Measurements from ENCODE around the gene MYL7. TPM values are rescaled to one million over a fixed set of nuclear protein-coding genes. Genes with fewer than 3 reads are reported as not detected.

The MYL7 gene
- total RNA-seq, 1 experiment from 2014 or later = not detected

GRCh38 chr7:44149571-44150465 lies 8.7 kb upstream of the MYL7 start:
- no peaks in the 10 kb centered on the region for H3K4me1 Mint-ChIP-seq (ENCODE audit: insufficient read depth, unreplicated experiment)
- no peaks in the 10 kb centered on the region for H3K36me3 Mint-ChIP-seq (ENCODE audit: insufficient read depth, unreplicated experiment)
- CTCF ChIA-PET = interaction anchor here (0.5 kb wide), 1 partner anchor 68 kb away, joined by 3 read pairs; no protein-coding TSS in a partner anchor
- no peak for DNase-seq (ENCODE audit: unreplicated experiment)
- H3K27ac Mint-ChIP-seq (ENCODE audit: low read depth, unreplicated experiment) = no peak overlapping the region
- POLR2A ChIA-PET = no interaction called here
- BruUV-seq (replicated peaks) = no TSS peak
- TF ChIP-seq CTCF (IDR thresholded peaks at IDR 0.05; ENCODE audit: unreplicated experiment) = no peak
- intact Hi-C loops (cut with micrococcal nuclease) = no loop called here
- no peaks in the 10 kb centered on the region for H3K9me3 Mint-ChIP-seq (ENCODE audit: unreplicated experiment)
- H3K4me3 Mint-ChIP-seq (ENCODE audit: unreplicated experiment) = no peak overlapping the region
- no peaks in the 10 kb centered on the region for H3K27me3 Mint-ChIP-seq (ENCODE audit: insufficient read depth, unreplicated experiment)

- Mint-ChIP-seq H3K27ac (ENCODE audit: low read depth, unreplicated experiment) (no peak overlapping the region), H3K4me1 (ENCODE audit: insufficient read depth, unreplicated experiment) (no peaks in the 10 kb centered on the region), H3K4me3 (ENCODE audit: unreplicated experiment) (no peak overlapping the region), H3K27me3 (ENCODE audit: insufficient read depth, unreplicated experiment) (no peaks in the 10 kb centered on the region), H3K9me3 (ENCODE audit: unreplicated experiment) (no peaks in the 10 kb centered on the region), H3K36me3 (ENCODE audit: insufficient read depth, unreplicated experiment) (no peaks in the 10 kb centered on the region)
- POLR2A ChIA-PET = no interaction called here
- CTCF ChIA-PET = no interaction called here
- intact Hi-C loops (cut with micrococcal nuclease) = no loop called here
- BruUV-seq (replicated peaks) = no TSS peak
- no peak for TF ChIP-seq CTCF (IDR thresholded peaks at IDR 0.05; ENCODE audit: unreplicated experiment)
- DNase-seq (ENCODE audit: unreplicated experiment) = no peak
Measured at GRCh38 chr7:44148961-44149536, 7.9 kb upstream of the MYL7 start.

- BruUV-seq (replicated peaks) = no TSS peak
- no peak for TF ChIP-seq CTCF (IDR thresholded peaks at IDR 0.05; ENCODE audit: unreplicated experiment)
- ChIA-PET CTCF (no interaction called here), POLR2A (no interaction called here)
- Mint-ChIP-seq H3K27ac (ENCODE audit: low read depth, unreplicated experiment) (no peak overlapping the region), H3K36me3 (ENCODE audit: insufficient read depth, unreplicated experiment) (no peaks in the 10 kb centered on the region), H3K4me1 (ENCODE audit: insufficient read depth, unreplicated experiment) (no peaks in the 10 kb centered on the region), H3K27me3 (ENCODE audit: insufficient read depth, unreplicated experiment) (no peaks in the 10 kb centered on the region), H3K4me3 (ENCODE audit: unreplicated experiment) (no peak overlapping the region), H3K9me3 (ENCODE audit: unreplicated experiment) (no peaks in the 10 kb centered on the region)
- DNase-seq (ENCODE audit: unreplicated experiment) = no peak
- intact Hi-C loops (cut with micrococcal nuclease) = no loop called here
Measured at GRCh38 chr7:44148166-44148565, 7.0 kb upstream of the MYL7 start.

GRCh38 chr7:44147026-44147991 lies 6.2 kb upstream of the MYL7 start:
- ChIA-PET POLR2A (interaction anchor here (0.7 to 1.0 kb wide), 3 partner anchors 25 to 415 kb away, joined by 3 to 4 read pairs (median 4); partner anchors contain the start of gene POLD2), CTCF (no interaction called here)
- no peak overlapping the region for H3K4me3 Mint-ChIP-seq (ENCODE audit: unreplicated experiment)
- TF ChIP-seq CTCF (IDR thresholded peaks at IDR 0.05; ENCODE audit: unreplicated experiment) = no peak
- intact Hi-C loops (cut with micrococcal nuclease) = no loop called here
- H3K27ac Mint-ChIP-seq (ENCODE audit: low read depth, unreplicated experiment) = no peak overlapping the region
- BruUV-seq (replicated peaks) = no TSS peak
- DNase-seq (ENCODE audit: unreplicated experiment) = no peak
- no peaks in the 10 kb centered on the region for H3K27me3 Mint-ChIP-seq (ENCODE audit: insufficient read depth, unreplicated experiment)
- H3K36me3 Mint-ChIP-seq (ENCODE audit: insufficient read depth, unreplicated experiment) = no peaks in the 10 kb centered on the region
- H3K4me1 Mint-ChIP-seq (ENCODE audit: insufficient read depth, unreplicated experiment) = no peaks in the 10 kb centered on the region
- H3K9me3 Mint-ChIP-seq (ENCODE audit: unreplicated experiment) = no peaks in the 10 kb centered on the region
